Activated B cell treated with CpG ODN at 0.5 μM for 24 hours (primary cell): ENCODE results near the gene QKI. TPM values are rescaled to one million over a fixed set of nuclear protein-coding genes. Genes with fewer than 3 reads are reported as not detected.

Experiments
- ATAC-seq: fragments of 200-7000 bp; cut with Tn5 transposase; one replicate; pipeline ENCODE4 v1.10.0; 2021; ENCODE audit warnings: low read depth, mild to moderate bottlenecking, moderate library complexity
- CTCF ChIA-PET: fragments of 350-600 bp; sonication (Branson Sonifier 250); formaldehyde crosslinking; loops from one replicate; lab custom pipeline; 2021; ENCODE audit warnings: antibody characterized with exemption; lab: Charles Lee
- POLR2A ChIA-PET: fragments of 350-600 bp; sonication (Branson Sonifier 250); formaldehyde crosslinking; loops from one replicate; lab custom pipeline; 2021; ENCODE audit warnings: antibody characterized with exemption; lab: Charles Lee
- DNase-seq: peaks from one replicate; pipeline ENCODE4 v3.0.0; 2022
- H3K27ac Mint-ChIP-seq: one replicate; pipeline ENCODE4 v1.8.0; 2020; ENCODE audit warnings: mixed read lengths
- H3K27me3 Mint-ChIP-seq: one replicate; pipeline ENCODE4 v1.8.0; 2021; ENCODE audit warnings: mixed read lengths
- H3K36me3 Mint-ChIP-seq: one replicate; pipeline ENCODE4 v1.8.0; 2021; ENCODE audit warnings: low read depth, mixed read lengths
- H3K4me1 Mint-ChIP-seq: one replicate; pipeline ENCODE4 v1.8.0; 2021; ENCODE audit warnings: mixed read lengths
- H3K4me3 Mint-ChIP-seq: one replicate; pipeline ENCODE4 v1.8.0; 2020; ENCODE audit warnings: mild to moderate bottlenecking, mixed read lengths
- H3K9me3 Mint-ChIP-seq: one replicate; pipeline ENCODE4 v1.8.0; 2020; ENCODE audit warnings: mixed read lengths
- intact Hi-C: fragments of 100-400 bp; cut with micrococcal nuclease; formaldehyde crosslinking; loops from one replicate; pipeline ENCODE4 v1.15.1; 2024
- total RNA-seq: library from RNA; stranded (reverse); gene quantifications from 2 replicates; pipeline ENCODE4 v1.2.3, GENCODE V29; 2022
- TF ChIP-seq, protein P1 (sequence below): fragments of 200-600 bp; IDR thresholded peaks from one replicate; pipeline ENCODE4 v1.8.0; 2022; ENCODE audit warnings: antibody characterized with exemption, mild to moderate bottlenecking

The QKI gene
- total RNA-seq, 1 donor from 2014 or later: 61.5 TPM

DNA sequence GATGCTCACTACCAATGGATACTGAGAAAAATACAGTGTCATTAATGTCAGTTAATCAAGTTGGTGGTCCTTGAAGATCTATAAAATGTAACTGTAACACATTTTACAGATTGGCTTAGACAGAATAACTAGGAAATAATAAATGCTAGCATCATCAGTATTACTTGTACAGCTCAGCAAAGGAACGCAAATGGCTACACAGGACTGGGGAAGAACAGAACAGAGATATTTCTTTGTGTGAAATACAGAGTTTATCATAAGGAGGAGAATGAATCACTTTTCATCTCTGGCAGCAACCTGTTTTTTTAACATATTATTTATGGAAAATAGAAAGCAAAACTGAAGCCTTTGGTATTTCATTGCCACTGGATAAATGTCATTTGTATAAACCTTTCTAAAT lies 8.2 kb upstream of the QKI start:
- no peaks in the 10 kb centered on the region for H3K36me3 Mint-ChIP-seq
- intact Hi-C loops: no loop called here
- no peaks in the 10 kb centered on the region for H3K27me3 Mint-ChIP-seq
- no peak for DNase-seq
- peak overlapping the region; percentile 87 for H3K27ac Mint-ChIP-seq
- H3K9me3 Mint-ChIP-seq: no peaks in the 10 kb centered on the region
- ChIA-PET POLR2A (interaction anchor here (0.7 to 1.1 kb wide), 2 partner anchors 9 to 10 kb away, joined by 3 to 7 read pairs; no protein-coding TSS in a partner anchor), CTCF (interaction anchor here (0.8 kb wide), 1 partner anchor 550 kb away, joined by 3 read pairs; no protein-coding TSS in a partner anchor)
- H3K4me1 Mint-ChIP-seq: peaks cover 15% of the 10 kb centered on the region
- ATAC-seq: no peak
- H3K4me3 Mint-ChIP-seq: peak overlapping the region; percentile 87
- TF ChIP-seq, protein P1, sequence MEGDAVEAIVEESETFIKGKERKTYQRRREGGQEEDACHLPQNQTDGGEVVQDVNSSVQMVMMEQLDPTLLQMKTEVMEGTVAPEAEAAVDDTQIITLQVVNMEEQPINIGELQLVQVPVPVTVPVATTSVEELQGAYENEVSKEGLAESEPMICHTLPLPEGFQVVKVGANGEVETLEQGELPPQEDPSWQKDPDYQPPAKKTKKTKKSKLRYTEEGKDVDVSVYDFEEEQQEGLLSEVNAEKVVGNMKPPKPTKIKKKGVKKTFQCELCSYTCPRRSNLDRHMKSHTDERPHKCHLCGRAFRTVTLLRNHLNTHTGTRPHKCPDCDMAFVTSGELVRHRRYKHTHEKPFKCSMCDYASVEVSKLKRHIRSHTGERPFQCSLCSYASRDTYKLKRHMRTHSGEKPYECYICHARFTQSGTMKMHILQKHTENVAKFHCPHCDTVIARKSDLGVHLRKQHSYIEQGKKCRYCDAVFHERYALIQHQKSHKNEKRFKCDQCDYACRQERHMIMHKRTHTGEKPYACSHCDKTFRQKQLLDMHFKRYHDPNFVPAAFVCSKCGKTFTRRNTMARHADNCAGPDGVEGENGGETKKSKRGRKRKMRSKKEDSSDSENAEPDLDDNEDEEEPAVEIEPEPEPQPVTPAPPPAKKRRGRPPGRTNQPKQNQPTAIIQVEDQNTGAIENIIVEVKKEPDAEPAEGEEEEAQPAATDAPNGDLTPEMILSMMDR: no peak

DNA sequence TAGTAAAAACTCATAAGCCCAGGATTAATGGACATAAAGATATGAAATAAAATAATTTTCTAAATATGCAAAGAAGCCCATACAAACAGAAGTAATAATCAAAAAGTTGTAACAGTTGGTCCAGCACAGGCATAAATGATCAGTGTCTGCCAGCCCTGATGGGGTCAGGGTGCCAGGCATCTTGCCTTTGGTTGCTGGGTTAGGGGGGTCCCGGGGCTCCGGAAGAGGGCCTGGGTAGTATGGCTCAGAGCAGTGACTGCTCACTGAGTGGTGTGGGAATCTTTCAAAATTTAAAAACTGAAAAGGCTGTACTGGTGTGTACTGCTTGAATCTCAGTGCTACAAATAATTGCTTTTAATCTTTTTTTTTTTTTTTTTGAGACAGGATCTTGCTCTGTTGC lies 7.7 kb upstream of the QKI start:
- no peak for ATAC-seq
- H3K4me1 Mint-ChIP-seq: peaks cover 15% of the 10 kb centered on the region
- H3K4me3 Mint-ChIP-seq: no peak overlapping the region
- no peaks in the 10 kb centered on the region for H3K36me3 Mint-ChIP-seq
- no peaks in the 10 kb centered on the region for H3K27me3 Mint-ChIP-seq
- H3K9me3 Mint-ChIP-seq: no peaks in the 10 kb centered on the region
- CTCF ChIA-PET: no interaction called here
- POLR2A ChIA-PET: no interaction called here
- no peak for DNase-seq
- intact Hi-C loops: no loop called here
- TF ChIP-seq, protein P1: no peak
- no peak overlapping the region for H3K27ac Mint-ChIP-seq

DNA sequence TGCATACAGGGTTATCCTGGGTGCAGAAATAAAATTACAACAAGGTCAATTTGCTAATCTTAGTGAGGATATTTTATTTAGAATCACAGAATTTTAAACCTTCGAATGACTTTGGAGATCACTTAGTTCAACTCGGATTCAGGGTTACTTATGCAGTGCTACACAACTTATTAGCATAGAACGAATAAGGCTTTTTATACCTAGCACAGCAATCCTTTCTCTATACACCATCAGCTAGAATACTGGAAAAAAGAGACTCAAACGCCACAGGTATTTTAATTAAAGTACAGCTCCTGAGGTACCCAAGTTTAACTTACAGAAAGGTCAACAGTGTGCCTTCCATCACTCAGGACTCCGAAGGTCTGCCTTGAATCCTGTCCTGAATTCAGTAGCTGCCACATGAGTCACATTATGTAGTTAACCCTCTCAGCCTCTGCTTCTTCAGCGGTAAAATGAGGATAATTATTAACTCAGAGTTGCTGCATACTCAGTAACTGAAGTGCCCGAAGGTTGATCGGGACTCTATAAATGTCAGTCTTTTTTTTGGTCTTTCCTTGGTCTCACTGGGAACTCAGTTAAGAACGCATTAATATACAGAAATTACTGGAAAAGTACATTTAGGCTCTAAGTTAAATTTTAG lies 6.0 kb upstream of the QKI start:
- TF ChIP-seq, protein P1: no peak
- peaks cover 5% of the 10 kb centered on the region for H3K36me3 Mint-ChIP-seq
- ChIA-PET CTCF (no interaction called here), POLR2A (no interaction called here)
- H3K9me3 Mint-ChIP-seq: no peaks in the 10 kb centered on the region
- no peak overlapping the region for H3K4me3 Mint-ChIP-seq
- no peaks in the 10 kb centered on the region for H3K27me3 Mint-ChIP-seq
- DNase-seq: no peak
- no peak for ATAC-seq
- H3K27ac Mint-ChIP-seq: no peak overlapping the region
- H3K4me1 Mint-ChIP-seq: peaks cover 26% of the 10 kb centered on the region
- intact Hi-C loops: no loop called here

DNA sequence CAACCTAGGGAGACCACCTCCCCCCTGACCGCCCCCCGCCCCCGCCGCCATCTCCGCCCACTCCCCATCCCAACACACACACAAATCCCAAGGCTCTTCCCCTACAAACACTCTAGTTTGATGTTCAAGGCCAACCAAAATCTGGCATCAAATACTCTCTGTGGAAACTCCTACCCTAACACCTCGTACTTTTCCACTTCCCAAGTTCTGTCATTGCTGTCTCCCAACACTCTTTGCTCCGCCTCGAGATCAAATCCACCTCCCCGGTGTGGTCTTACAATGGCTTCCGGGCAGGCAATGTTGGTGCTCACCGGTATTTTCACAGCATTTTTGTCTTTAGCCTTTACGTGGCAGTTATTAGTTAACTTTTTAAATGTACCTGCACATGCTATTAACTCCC lies 4.8 kb upstream of the QKI start:
- intact Hi-C loops: no loop called here
- Mint-ChIP-seq H3K27me3 (no peaks in the 10 kb centered on the region), H3K9me3 (no peaks in the 10 kb centered on the region), H3K4me3 (no peak overlapping the region), H3K36me3 (peaks cover 5% of the 10 kb centered on the region), H3K27ac (no peak overlapping the region), H3K4me1 (peaks cover 26% of the 10 kb centered on the region)
- no peak for ATAC-seq
- DNase-seq: no peak
- ChIA-PET POLR2A (no interaction called here), CTCF (no interaction called here)
- TF ChIP-seq, protein P1: no peak

DNA sequence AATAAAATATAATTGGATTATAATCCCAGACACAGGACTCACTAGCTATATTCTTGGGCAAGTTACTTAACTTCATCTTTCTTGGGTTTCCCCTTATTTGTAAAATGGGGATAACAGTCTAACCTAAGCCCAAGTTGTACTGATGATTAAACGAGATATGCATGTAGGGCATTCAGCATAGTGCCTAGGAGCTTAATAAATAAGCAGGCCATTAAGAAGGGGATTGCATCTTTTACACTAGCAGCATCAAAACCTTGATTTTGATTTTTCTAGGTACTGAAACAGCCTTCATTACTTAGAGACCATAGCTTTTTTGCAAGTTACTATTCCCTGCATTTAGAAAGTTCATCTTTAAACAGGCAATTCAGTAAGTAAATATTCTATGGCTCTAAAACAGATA lies 2.2 kb upstream of the QKI start:
- intact Hi-C loops: loop anchor here (2.0 kb wide), 1 partner anchor 300 kb away; no protein-coding TSS in a partner anchor
- ATAC-seq (no peak), DNase-seq (no peak)
- Mint-ChIP-seq H3K27ac (no peak overlapping the region), H3K9me3 (no peaks in the 10 kb centered on the region), H3K36me3 (peaks cover 7% of the 10 kb centered on the region), H3K27me3 (no peaks in the 10 kb centered on the region), H3K4me1 (peaks cover 28% of the 10 kb centered on the region), H3K4me3 (peak overlapping the region; percentile 88)
- ChIA-PET POLR2A (interaction anchor here (1.0 kb wide), 1 partner anchor 255 kb away, joined by 4 read pairs; no protein-coding TSS in a partner anchor), CTCF (no interaction called here)
- TF ChIP-seq, protein P1: no peak
